NCI-H510A treated with DMSO at 0.1 percent for 48 hours (cell line): ENCODE measurements around the gene GRIN2C.

Source experiments
- DNase-seq: peaks from one replicate; lab custom pipeline; 2025; lab: John Stamatoyannopoulos, UW

The GRIN2C gene

GRCh38 chr17:74799097-74799496 lies 60.6 kb downstream of the GRIN2C start:
- DNase-seq = no peak

DNA sequence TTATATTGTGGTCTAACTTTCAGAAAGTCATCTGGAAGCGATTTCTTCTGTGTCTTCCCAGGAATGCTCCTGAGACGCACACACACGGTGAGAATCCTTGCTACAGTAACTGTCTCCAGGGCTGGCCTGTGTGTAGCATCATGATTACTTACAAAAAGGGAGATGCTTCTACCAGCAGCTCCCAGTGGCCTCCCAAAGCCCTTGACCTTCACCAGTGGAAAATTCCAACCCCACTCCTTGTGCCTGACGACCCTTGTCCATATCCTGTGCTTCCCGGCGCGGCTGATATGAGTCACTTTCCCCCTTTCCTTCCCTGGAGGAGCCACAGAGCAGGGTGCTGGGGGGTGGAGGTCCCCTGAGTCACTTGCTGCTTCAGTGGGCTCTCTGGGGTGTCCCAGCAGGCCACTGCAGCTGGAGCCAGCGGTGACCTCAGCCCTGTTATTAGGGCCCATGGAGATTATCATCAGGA lies 61.4 kb downstream of the GRIN2C start:
- DNase-seq = no peak

- DNase-seq = no peak
Observed at GRCh38 chr17:74797824-74798223, 61.9 kb downstream of the GRIN2C start.

DNA sequence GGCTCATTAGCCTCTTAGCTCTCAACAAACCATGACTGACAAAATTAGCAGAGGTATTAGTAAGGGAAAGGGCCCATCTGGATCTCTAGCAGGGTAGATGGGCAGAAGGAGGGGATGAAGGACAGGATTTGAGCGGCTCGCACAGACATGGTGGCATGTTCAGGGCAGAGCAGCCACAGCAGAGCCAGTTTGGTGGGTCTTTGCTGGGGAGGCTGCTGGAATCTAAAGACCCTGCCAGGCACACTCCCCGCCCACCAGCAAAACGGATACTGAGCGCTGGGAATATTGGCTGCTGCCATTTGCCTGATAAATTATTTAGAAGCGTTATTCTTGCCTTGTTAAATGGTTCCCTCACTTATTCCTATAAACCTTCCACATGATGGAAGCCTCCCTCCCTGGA lies 62.8 kb downstream of the GRIN2C start:
- DNase-seq = no peak

- DNase-seq = no peak
Observed at GRCh38 chr17:74796211-74796610, 63.5 kb downstream of the GRIN2C start.

DNA sequence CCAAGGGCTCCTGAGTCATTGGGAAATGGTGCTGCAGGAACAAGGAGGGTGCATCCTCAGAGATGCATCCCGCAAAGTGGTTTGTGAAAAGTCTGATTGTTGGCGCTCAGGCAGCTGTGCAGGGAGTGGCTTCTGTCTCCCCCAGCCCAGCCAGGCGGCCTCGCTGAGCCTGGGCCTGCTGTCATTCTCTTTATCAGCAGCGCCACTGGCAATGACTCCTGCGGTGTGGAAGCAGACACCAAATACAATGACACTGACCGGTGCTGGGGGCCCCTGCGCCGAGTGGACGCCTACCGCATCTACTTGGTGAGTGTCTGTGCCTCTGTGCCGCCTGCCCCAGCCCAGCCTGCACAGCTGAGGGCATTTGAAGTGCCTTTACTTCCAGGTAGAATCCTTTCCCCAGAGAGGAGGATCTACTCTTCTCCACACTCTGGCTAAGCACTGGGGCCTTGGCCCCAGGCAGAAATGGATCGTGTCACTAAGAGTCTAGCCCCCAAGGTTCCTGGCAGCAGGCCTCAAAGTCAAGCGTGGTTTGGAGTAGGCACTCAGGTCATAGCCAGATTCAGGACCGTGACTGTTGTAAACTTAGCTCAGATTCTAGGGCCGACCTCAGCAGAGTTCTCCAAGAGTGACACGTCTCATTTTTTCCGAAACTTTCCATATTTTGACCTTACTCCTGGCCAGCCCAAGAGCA lies 64.2 kb downstream of the GRIN2C start:
- no peak for DNase-seq

- DNase-seq = no peak
Observed at GRCh38 chr17:74792586-74793105, 67.0 kb downstream of the GRIN2C start.
